Bronchial epithelial cell (primary cell): ENCODE measurements around the gene AGRP. TPM values are rescaled to one million over a fixed set of nuclear protein-coding genes. Genes with fewer than 3 reads are reported as not detected.

Source experiments
- DNase-seq: peaks from one replicate; pipeline ENCODE4 v3.0.0-alpha.2; 2010; ENCODE audit warnings: low read depth
- FAIRE-seq: peaks from 2 replicates; lab custom pipeline; 2011; peaks lifted over from hg19 to GRCh38; lab: Jason Lieb, UNC
- H3K27me3 ChIP-seq: 2 replicates; pipeline ENCODE4 v1.5.1; 2011; ENCODE audit warnings: low read length; ENCODE audit not compliant: control insufficient read depth, insufficient read depth
- H3K36me3 ChIP-seq: 2 replicates; pipeline ENCODE4 v1.5.1; 2011; ENCODE audit warnings: low read length; ENCODE audit not compliant: control insufficient read depth, insufficient read depth
- H3K4me3 ChIP-seq: 2 replicates; pipeline ENCODE4 v1.5.1; 2011; ENCODE audit warnings: mild to moderate bottlenecking, low read depth, low read length, control low read depth
- CTCF ChIP-seq: IDR thresholded peaks from 2 replicates; pipeline ENCODE4 v1.5.1; 2011; ENCODE audit warnings: mild to moderate bottlenecking, moderate library complexity, low read length, control low read depth, inconsistent platforms; ENCODE audit not compliant: insufficient read depth, severe bottlenecking
- total RNA-seq: library from RNA; depleted of rRNA; stranded (reverse); fragments of >200 nt; gene quantifications from 2 replicates; pipeline ENCODE4 v1.2.1, GENCODE V29; 2014

Gene AGRP
- total RNA-seq, 1 donor from 2014 or later = not detected

GRCh38 chr16:67448580-67448979 lies 34.8 kb downstream of the AGRP start:
- H3K27me3 ChIP-seq = no peaks in the 10 kb centered on the region
- DNase-seq = no peak
- peaks cover 35% of the 10 kb centered on the region for H3K36me3 ChIP-seq
- FAIRE-seq = no peak
- no peak overlapping the region for H3K4me3 ChIP-seq
- TF ChIP-seq CTCF = no peak

GRCh38 chr16:67447508-67448076 lies 35.8 kb downstream of the AGRP start:
- no peaks in the 10 kb centered on the region for H3K27me3 ChIP-seq
- H3K36me3 ChIP-seq = peaks cover 35% of the 10 kb centered on the region
- peak; percentile 19 for DNase-seq
- H3K4me3 ChIP-seq = no peak overlapping the region
- no peak for FAIRE-seq
- peak; percentile 44 for TF ChIP-seq CTCF

- Histone ChIP-seq H3K36me3 (peaks cover 32% of the 10 kb centered on the region), H3K27me3 (no peaks in the 10 kb centered on the region), H3K4me3 (no peak overlapping the region)
- no peak for DNase-seq
- no peak for FAIRE-seq
- TF ChIP-seq CTCF = no peak
Measured at GRCh38 chr16:67446968-67447507, 36.3 kb downstream of the AGRP start.

- Histone ChIP-seq H3K27me3 (no peaks in the 10 kb centered on the region), H3K36me3 (peaks cover 24% of the 10 kb centered on the region), H3K4me3 (no peak overlapping the region)
- no peak for DNase-seq
- no peak for FAIRE-seq
- TF ChIP-seq CTCF = no peak
Measured at GRCh38 chr16:67445913-67446907, 37.1 kb downstream of the AGRP start.

- no peak for DNase-seq
- Histone ChIP-seq H3K36me3 (peaks cover 23% of the 10 kb centered on the region), H3K4me3 (no peak overlapping the region), H3K27me3 (no peaks in the 10 kb centered on the region)
- FAIRE-seq = no peak
- TF ChIP-seq CTCF = no peak
Measured at GRCh38 chr16:67445441-67445912, 37.9 kb downstream of the AGRP start.
